HFFc6 (cell line): ENCODE data around the gene ALG12. TPM values are rescaled to one million over a fixed set of nuclear protein-coding genes. Genes with fewer than 3 reads are reported as not detected.

Experiments used
- DNase-seq: peaks from one replicate; pipeline ENCODE4 v3.0.0-alpha.2; 2018
- H3K27ac Mint-ChIP-seq: 2 replicates; pipeline ENCODE4 v1.8.0; 2020; ENCODE audit warnings: mild to moderate bottlenecking, mixed read lengths
- H3K27me3 Mint-ChIP-seq: 2 replicates; pipeline ENCODE4 v1.8.0; 2021; ENCODE audit warnings: mild to moderate bottlenecking, moderate library complexity, mixed read lengths; ENCODE audit not compliant: insufficient read depth
- H3K36me3 Mint-ChIP-seq: 2 replicates; pipeline ENCODE4 v1.8.0; 2021; ENCODE audit warnings: low read depth, mixed read lengths
- H3K4me1 Mint-ChIP-seq: 2 replicates; pipeline ENCODE4 v1.8.0; 2020; ENCODE audit warnings: low read depth, mixed read lengths
- H3K4me3 Mint-ChIP-seq: 2 replicates; pipeline ENCODE4 v1.8.0; 2020; ENCODE audit warnings: mild to moderate bottlenecking, moderate library complexity, mixed read lengths
- H3K9me3 Mint-ChIP-seq: 2 replicates; pipeline ENCODE4 v1.8.0; 2020; ENCODE audit warnings: mild to moderate bottlenecking, mixed read lengths
- CTCF ChIP-seq: fragments of 200-600 bp; sonication (generic); IDR thresholded peaks from 2 replicates; pipeline ENCODE4 v1.5.0; 2021; ENCODE audit warnings: antibody characterized with exemption, mild to moderate bottlenecking
- microRNA-seq: library from miRNA; unstranded; fragments of <30 nt; microRNA quantifications from one replicate; pipeline ENCODE4, GENCODE V29; 2019
- total RNA-seq, 6 experiments: library from RNA; stranded (reverse); fragmentation: NEBNext Ultra II Directional; extraction: Animal tissue kit (Norgen Biotek cat#: 25700); gene quantifications; 2 replicates in 1 of 6; 3 replicates in 5 of 6; pipeline ENCODE4 v1.2.3, GENCODE V29; 2021

Gene ALG12
- total RNA-seq, 6 experiments from 2014 or later = 17.2 to 25.1 (median 20.2) TPM

GRCh38 chr22:49850959-49851802 is 67.1 kb downstream of the ALG12 start:
- H3K36me3 Mint-ChIP-seq = no peaks in the 10 kb centered on the region
- no peak for DNase-seq
- no peaks in the 10 kb centered on the region for H3K9me3 Mint-ChIP-seq
- no peak for TF ChIP-seq CTCF
- peak overlapping the region; percentile 47; the same call in 1 of the 2 replicates for H3K27ac Mint-ChIP-seq
- peaks cover 33% of the 10 kb centered on the region for H3K27me3 Mint-ChIP-seq
- H3K4me1 Mint-ChIP-seq = peaks cover 27% of the 10 kb centered on the region
- H3K4me3 Mint-ChIP-seq = peak overlapping the region; percentile 15; the same call in 1 of the 2 replicates

Small RNA genes within 50 kb of the gene (microRNA-seq; reads per million reads assigned to microRNA genes)
- not detected for gene MIR6821

Other genes with a start within 250 kb of the ALG12 start
- 10 to 100 TPM; 17.2 to 20.8 (median 18.1) TPM for gene BRD1, start 90.6 kb downstream of the ALG12 start, total RNA-seq
- 10 to 100 TPM in 1 of 6 experiments, 1 to 10 TPM in 5; 7.9 to 10.9 (median 9.0) TPM for gene ZBED4, start 64.6 kb downstream of the ALG12 start, total RNA-seq
- 10 to 100 TPM; 67.9 to 86.8 (median 78.5) TPM for gene CRELD2, start 196 bp upstream of the ALG12 start, total RNA-seq
- 10 to 100 TPM; 14.8 to 18.8 (median 17.4) TPM for gene PIM3, start 42.3 kb upstream of the ALG12 start, total RNA-seq
- not detected for gene IL17REL, start 94.3 kb upstream of the ALG12 start, total RNA-seq
- gene TTLL8, start 139.9 kb upstream of the ALG12 start, total RNA-seq = not detected
- gene MLC1, start 167.0 kb upstream of the ALG12 start, total RNA-seq = not detected
- 1 to 10 TPM in 1 of 6 experiments, under 1 TPM in 5; 0.09 to 1.3 (median 0.26) TPM for gene MOV10L1, start 171.6 kb upstream of the ALG12 start, total RNA-seq